Skeletal muscle tissue (tissue), 4 donors: Measurements from ENCODE around the gene FAM90A26. TPM values are rescaled to one million over a fixed set of nuclear protein-coding genes. Genes with fewer than 3 reads are reported as not detected.
"Not testable (repeated sequence)": the region's sequence is repeated elsewhere in the genome, so short reads cannot be mapped to it uniquely, and the experiment has no call there.

Experiments used
- H3K27ac ChIP-seq: one replicate; pipeline ENCODE4 v1.7.0; 2013; ENCODE audit warnings: mild to moderate bottlenecking, low read depth, low read length, inconsistent platforms
- H3K27me3 ChIP-seq, 3 donors: one replicate each; pipeline ENCODE4 v1.7.0; 2013; ENCODE audit warnings: low read length in 3 of 3; ENCODE audit not compliant: control insufficient read depth in 3 of 3, insufficient read depth in 3 of 3
- H3K36me3 ChIP-seq, 3 donors: one replicate each; pipeline ENCODE4 v1.7.0; 2013; ENCODE audit warnings: low read length in 3 of 3; ENCODE audit not compliant: control insufficient read depth in 3 of 3, insufficient read depth in 3 of 3
- H3K4me1 ChIP-seq, 3 donors: one replicate each; pipeline ENCODE4 v1.7.0; 2013; ENCODE audit warnings: low read length in 3 of 3, mild to moderate bottlenecking in 3 of 3; ENCODE audit not compliant: control insufficient read depth in 3 of 3, insufficient read depth in 3 of 3
- H3K4me3 ChIP-seq, 3 donors: one replicate each; pipeline ENCODE4 v1.7.0; 2013; ENCODE audit warnings: low read length in 3 of 3
- H3K9ac ChIP-seq, 3 donors: one replicate each; pipeline ENCODE4 v1.7.0; 2013; ENCODE audit warnings: low read length in 3 of 3, mild to moderate bottlenecking in 3 of 3, moderate library complexity in 2 of 3, low read depth in 1 of 3
- H3K9me3 ChIP-seq, 3 donors: one replicate each; pipeline ENCODE4 v1.7.0; 2013; ENCODE audit warnings: low read length in 3 of 3; ENCODE audit not compliant: control insufficient read depth in 3 of 3
- total RNA-seq: library from RNA; depleted of rRNA; stranded (reverse); fragments of >200 nt; gene quantifications from one replicate; pipeline ENCODE4 v1.2.3, GENCODE V29; 2014
- donor health status: Osteomylitis.

Gene FAM90A26
- not detected for total RNA-seq

GRCh38 chr4:9169791-9170459, at the start of gene FAM90A26:
Gene FAM90A26, plus strand, starts transcription at chr4:9170409. Its CDS starts 2,764 bp downstream, at chr4:9173173.
- not testable (repeated sequence) for H3K9ac ChIP-seq, H3K36me3 ChIP-seq, H3K4me3 ChIP-seq, H3K9me3 ChIP-seq, H3K27ac ChIP-seq, H3K4me1 ChIP-seq, H3K27me3 ChIP-seq

GRCh38 chr4:9122711-9123110, 47.5 kb upstream of the FAM90A26 start:
- not testable (repeated sequence) for H3K4me3 ChIP-seq, H3K4me1 ChIP-seq, H3K9me3 ChIP-seq, H3K36me3 ChIP-seq, H3K27ac ChIP-seq, H3K9ac ChIP-seq, H3K27me3 ChIP-seq

- H3K4me1 ChIP-seq, H3K9me3 ChIP-seq, H3K36me3 ChIP-seq, H3K9ac ChIP-seq, H3K27me3 ChIP-seq, H3K27ac ChIP-seq, H3K4me3 ChIP-seq: not testable (repeated sequence)
Measured at GRCh38 chr4:9123572-9124007, 46.6 kb upstream of the FAM90A26 start.

GRCh38 chr4:9125601-9126161, 44.5 kb upstream of the FAM90A26 start:
- H3K4me3 ChIP-seq, H3K9me3 ChIP-seq, H3K9ac ChIP-seq, H3K27ac ChIP-seq, H3K4me1 ChIP-seq, H3K36me3 ChIP-seq, H3K27me3 ChIP-seq: not testable (repeated sequence)

GRCh38 chr4:9131420-9131819, 38.8 kb upstream of the FAM90A26 start:
- H3K4me3 ChIP-seq, H3K27me3 ChIP-seq, H3K27ac ChIP-seq, H3K36me3 ChIP-seq, H3K9me3 ChIP-seq, H3K4me1 ChIP-seq, H3K9ac ChIP-seq: not testable (repeated sequence)

GRCh38 chr4:9132849-9133248, 37.4 kb upstream of the FAM90A26 start:
- H3K27ac ChIP-seq, H3K9ac ChIP-seq, H3K4me3 ChIP-seq, H3K9me3 ChIP-seq, H3K4me1 ChIP-seq, H3K27me3 ChIP-seq, H3K36me3 ChIP-seq: not testable (repeated sequence)

- H3K36me3 ChIP-seq, H3K9me3 ChIP-seq, H3K27me3 ChIP-seq, H3K4me1 ChIP-seq, H3K4me3 ChIP-seq, H3K9ac ChIP-seq, H3K27ac ChIP-seq: not testable (repeated sequence)
Measured at GRCh38 chr4:9134011-9134410, 36.2 kb upstream of the FAM90A26 start.

- H3K9me3 ChIP-seq, H3K9ac ChIP-seq, H3K4me1 ChIP-seq, H3K27ac ChIP-seq, H3K4me3 ChIP-seq, H3K27me3 ChIP-seq, H3K36me3 ChIP-seq: not testable (repeated sequence)
Measured at GRCh38 chr4:9134556-9134955, 35.7 kb upstream of the FAM90A26 start.

- not testable (repeated sequence) for H3K27me3 ChIP-seq, H3K9me3 ChIP-seq, H3K36me3 ChIP-seq, H3K9ac ChIP-seq, H3K27ac ChIP-seq, H3K4me3 ChIP-seq, H3K4me1 ChIP-seq
Measured at GRCh38 chr4:9141050-9141449, 29.2 kb upstream of the FAM90A26 start.

GRCh38 chr4:9142786-9143185, 27.4 kb upstream of the FAM90A26 start:
- not testable (repeated sequence) for H3K9ac ChIP-seq, H3K36me3 ChIP-seq, H3K9me3 ChIP-seq, H3K27me3 ChIP-seq, H3K4me1 ChIP-seq, H3K4me3 ChIP-seq, H3K27ac ChIP-seq
